ENCODE measurements around the gene NINL. TPM values are rescaled to one million over a fixed set of nuclear protein-coding genes. Genes with fewer than 3 reads are reported as not detected.

Gene NINL
- total RNA-seq (ENCODE audit: low replicate concordance): 6.0 and 6.7 TPM in 2 replicates

DNA sequence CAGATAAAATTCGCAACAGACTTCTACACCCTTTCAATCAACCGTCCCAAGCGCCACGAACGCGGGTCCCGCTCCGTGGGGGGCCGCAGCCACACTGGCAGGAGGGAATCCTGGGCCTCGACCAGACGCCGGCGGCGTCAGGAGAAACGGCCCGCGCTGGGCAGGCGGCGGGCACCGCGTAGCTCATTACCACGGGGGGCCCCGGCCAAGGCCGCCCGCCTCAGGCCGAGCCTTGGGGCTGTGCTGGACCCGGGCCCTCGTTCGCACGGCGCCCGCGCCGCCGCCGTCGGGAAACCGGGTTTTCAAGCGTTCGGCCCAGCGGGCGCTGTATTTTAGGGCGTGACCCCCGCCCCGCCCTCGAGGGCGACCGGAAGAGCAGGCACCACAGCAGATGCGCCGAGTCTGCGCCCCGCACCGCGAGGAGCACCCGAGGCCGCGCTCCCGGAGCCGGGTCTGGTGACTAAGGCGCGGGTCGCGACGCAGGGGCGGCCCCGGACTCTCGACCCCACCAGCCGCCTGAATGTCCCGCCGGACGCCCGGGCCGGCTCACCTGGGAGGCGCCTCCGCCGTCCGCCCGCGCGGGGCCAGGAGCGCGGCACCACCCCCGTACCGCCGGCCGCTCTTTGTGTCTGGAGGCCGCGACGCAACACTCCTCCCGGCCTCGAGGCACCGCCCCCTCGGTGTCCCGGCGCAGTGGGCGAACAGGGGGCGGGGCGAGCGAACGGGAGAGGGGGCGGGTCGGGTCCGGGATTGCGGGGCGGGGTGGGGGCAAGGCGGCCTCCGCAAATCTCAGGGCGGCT, at the start of gene NINL:
TSS of gene NINL (minus strand) at position 627 of the 800 bp plus-strand sequence. CDS start 58,944 bp downstream, outside the sequence.

DNA sequence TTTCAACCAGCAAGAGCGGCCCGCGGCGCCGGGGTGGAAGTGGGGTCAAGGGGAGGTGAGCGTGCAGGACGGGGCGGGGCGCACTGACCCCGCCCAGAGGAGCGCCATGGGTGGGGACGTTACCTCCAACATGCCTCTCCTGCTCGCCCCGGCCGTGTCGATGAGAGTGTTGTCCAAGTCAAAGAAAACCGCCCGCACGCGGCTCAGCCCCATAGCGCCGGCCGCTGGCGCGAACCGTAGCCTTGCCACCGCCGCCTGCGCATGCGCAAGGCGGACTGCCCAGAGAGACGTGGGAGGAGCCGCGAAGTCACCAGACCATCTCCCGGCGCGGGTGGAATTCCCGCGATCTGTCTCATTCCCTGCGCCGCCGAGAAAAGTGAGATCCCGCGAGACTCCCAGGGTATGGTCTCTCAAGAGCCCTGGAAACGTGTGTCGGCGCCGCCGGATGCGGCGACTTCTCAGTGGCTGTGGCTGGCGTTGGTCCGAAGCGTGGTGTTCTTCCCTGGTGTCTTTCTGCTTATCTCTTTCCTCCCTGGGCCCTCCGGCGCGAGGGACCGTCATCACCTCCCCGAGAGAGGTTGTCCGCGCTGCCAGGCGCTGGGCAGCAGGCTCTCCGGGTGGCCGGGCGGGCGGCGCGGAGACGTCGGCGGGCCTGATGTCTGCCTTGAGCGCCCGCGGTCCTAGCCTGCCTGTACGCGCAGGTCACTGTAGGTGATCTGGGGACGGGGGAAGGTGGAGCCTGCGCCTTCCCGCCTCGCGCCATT, 38.6 kb upstream of the NINL start, which contains the start of gene NANP:
TSS of gene NANP (minus strand) at position 279 of the 764 bp plus-strand sequence. CDS start at position 213, 66 bp downstream.

DNA sequence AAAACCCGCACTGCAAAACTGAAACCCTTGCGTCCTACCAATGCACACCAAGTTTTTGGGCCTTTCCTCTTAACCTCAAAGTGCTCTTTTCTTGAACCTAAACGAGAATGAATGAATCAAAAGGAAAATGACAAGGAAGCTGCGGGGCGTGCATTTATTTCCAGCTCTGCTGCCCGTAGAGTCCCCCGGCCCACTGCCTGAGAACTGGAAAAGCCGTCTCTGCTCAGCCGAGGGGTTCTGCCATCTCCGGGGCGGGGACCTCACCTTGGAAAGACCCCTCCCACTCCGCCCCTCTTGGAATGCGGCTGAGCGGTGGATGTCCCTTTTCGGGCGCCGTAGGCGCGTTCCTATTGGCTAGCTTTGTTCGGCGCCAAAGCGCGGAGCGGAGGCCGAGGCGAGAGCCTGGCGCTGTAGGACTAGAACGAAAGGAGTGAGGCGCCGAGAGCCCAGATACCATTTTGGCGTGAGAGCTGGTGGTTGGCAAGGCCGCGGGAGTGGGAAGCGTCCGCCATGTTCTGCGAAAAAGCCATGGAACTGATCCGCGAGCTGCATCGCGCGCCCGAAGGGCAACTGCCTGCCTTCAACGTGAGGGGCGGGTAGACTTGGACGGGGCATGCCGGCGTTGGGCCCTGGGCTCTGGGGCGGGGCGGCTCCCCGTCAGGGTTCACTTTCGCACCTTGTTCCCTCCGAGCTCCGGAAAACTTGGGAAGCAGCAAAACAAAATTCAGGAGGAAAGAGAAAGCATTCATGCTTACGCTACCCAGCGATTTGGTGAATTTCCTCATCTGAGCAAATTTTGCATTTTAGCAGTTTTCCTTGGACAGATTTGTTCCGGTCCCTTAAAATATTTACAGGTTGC, 177.8 kb downstream of the NINL start, which contains the start of gene GINS1:
TSS of gene GINS1 (plus strand) at position 363 of the 859 bp plus-strand sequence. CDS start at position 511, 148 bp downstream.

Other genes starting within 250 kb of the NINL start
- 27.5 and 34.0 TPM in 2 replicates for gene ABHD12, start 194.7 kb downstream of the NINL start, total RNA-seq (ENCODE audit: low replicate concordance)
- 1.3 and 3.2 TPM in 2 replicates for gene GINS1, start 177.9 kb downstream of the NINL start, total RNA-seq (ENCODE audit: low replicate concordance)
- gene NANP, start 38.5 kb upstream of the NINL start, total RNA-seq (ENCODE audit: low replicate concordance): 2.9 and 6.3 TPM in 2 replicates
- 13.9 and 16.3 TPM in 2 replicates for gene ZNF337, start 111.3 kb upstream of the NINL start, total RNA-seq (ENCODE audit: low replicate concordance)

Data from smooth muscle cell of the coronary artery (primary cell).